Activated CD4-positive, alpha-beta T cell treated with anti-CD3 and anti-CD28 coated beads, Interleukin-2, amount 50 U/mL, for 1 hour (primary cell): ENCODE measurements around the gene ELANE.
A peak's percentile ranks its signal among the peaks of the same experiment; 100 is the strongest.
"Not testable (repeated sequence)": the region's sequence is repeated elsewhere in the genome, so short reads cannot be mapped to it uniquely, and the experiment has no call there.

ENCODE experiments used
- DNase-seq: peaks from one replicate; pipeline ENCODE4 v3.0.0-alpha.2; 2020

ELANE gene

DNA sequence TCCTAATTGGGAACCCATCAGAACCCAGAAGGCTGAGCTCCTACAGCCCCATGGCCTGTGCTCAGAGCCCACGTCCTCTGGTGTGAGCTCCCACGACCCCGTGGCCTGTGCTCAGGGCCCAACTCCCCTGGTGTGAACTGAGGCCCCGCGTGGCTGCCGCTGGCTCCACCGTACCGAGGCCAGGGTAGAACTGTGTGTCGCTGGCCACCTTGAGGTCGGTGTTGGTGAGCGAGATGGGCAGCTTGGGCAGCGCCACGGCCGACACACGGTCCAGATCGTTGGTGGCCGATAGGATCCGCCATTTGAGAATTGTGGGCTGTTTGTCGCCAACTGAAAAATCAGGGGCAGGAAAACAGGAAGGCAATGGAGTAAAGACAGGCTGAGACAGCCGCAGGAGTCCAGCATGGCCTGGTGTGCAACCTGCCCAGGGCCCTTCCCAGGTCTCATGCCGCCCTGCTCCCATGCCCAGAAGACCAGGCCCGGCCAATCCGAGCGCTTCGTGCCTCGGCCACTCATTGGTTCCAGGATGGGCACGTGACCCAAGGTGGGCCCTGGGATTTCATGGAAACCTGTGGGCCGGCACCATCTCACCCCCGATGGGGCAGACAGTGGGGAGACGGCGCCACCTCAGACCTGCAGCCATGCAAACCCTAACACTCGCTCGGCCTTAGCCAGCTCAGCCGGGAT is 29.4 kb downstream of the ELANE start:
- DNase-seq = no peak

DNA sequence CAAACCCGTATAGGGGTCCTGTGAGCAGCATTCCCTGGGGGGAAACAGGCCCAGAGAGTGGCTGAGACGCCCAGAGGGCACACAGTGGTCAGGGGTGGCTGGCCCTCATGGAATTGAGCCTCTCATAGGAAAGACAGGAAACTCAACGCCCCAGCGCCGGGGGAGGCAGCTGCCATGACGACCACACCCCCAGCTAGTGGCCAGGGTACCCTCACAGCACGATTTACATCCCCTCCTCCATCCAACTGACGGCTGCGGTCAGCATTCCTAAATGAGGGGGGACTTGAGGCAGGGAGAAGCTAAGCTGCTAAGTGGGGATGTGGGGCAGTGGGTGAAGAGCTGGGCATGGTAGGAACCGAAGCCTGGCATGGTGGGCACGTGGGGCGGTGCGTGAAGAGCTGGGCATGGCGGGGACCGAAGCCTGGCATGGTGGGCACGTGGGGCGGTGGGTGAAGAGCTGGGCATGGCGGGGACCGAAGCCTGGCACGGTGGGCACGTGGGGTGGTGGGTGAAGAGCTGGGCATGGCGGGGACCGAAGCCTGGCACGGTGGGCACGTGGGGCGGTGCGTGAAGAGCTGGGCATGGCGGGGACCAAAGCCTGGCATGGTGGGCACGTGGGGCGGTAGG is 30.9 kb downstream of the ELANE start:
- DNase-seq = no peak

DNA sequence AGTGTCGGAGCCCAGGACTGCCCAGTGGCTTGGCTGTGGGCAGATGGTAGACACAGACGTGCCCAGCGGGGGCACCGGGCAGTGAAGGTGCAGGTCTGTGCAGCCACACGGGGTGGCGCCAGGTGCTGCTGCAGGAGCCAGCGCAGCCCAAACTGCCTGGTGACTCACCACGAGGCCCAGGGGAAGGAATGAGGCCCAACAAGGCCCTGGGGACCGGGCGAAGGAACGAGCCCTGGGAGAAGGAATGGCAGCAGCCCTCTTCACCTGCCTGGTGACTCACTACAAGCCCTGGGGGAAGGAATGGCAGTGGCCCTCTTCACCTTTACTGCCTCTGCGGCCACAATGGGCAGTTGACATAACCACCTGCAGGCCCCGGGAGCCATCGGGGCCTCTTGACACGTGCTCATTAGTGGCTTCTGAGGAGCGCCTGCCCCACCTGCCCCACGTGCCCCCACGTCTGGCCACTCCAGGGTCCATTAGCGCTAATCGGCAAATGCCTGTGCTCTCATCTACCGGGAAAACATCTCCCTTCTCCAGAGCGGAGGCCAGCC is 31.6 kb downstream of the ELANE start:
- no peak for DNase-seq

- DNase-seq = no peak
These were observed 32.5 kb downstream of the ELANE start for GRCh38 chr19:884420-885211.

DNA sequence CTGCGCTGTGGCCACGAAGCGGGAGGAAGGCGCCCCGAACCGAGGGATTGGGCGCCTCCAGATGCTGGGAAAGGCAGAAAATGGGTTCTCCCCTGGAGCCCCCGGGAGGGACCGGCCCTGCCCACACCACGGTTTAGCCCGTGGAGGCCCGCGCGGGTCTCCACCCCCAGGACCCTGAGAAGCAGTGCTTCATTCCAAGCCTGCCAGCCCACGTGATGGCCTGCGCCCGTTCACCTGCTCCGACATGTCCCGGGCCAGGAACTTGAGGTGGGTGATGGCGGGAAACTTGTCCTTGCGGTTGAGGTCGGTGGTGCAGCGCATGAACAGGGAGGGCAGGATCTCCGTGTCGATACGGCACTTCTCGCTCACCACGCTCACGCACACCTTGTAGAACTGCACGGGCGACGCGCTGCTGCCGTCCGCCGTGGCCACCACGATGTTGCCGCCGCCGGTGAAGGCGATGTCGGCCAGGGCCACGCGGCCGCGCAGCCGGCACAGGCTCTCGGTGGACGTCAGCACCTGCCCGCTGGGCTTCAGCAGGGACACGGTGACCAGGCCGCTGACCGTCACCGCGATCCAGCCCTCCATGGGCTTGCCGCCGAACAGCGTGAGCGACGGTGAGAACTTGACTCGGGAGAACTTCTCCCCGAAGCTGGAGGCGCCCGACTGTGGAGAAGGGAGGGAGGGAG is 33.6 kb downstream of the ELANE start:
- no peak for DNase-seq

DNA sequence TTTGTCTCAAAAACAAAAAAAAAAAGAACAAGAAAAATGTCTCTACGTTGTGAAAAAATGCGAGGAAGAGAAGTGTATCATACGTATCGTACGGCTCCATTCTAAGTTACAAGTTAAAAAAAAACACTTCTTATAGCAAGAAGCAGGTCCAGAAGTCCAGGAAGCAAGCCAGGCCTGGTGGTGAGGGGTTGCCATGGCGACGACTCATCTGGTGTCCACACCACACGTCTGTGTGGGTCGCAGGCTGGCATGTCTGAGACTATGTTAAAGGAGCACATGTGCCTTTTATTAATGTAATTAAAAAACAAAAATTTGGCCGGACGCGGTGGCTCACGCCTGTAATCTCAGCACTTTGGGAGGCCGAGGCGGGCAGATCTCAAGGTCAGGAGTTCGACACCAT is 35.0 kb downstream of the ELANE start:
- no peak for DNase-seq

DNA sequence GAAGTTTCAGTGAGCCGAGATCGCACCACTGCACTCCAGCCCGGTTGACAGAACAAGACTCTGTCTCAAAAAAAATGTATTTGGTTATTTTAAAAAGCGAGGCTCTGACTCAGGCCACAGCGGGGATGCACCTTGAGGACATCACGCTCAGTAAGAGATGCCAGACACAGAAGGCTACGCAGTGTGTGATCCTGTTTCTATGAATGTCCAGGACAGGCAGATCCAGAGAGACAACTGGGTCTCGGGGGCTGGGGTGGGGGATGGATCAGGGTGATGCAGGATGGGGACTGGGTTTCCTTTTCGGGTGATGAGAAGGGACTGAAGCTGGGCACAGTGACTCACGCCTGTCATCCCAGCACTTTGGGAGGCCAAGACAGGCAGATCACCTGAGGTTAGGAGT is 35.5 kb downstream of the ELANE start:
- DNase-seq = no peak

- peak; percentile 56 for DNase-seq
These were observed 36.7 kb downstream of the ELANE start for GRCh38 chr19:888581-889385.

GRCh38 chr19:889662-890295 is 37.7 kb downstream of the ELANE start:
- no peak for DNase-seq

DNA sequence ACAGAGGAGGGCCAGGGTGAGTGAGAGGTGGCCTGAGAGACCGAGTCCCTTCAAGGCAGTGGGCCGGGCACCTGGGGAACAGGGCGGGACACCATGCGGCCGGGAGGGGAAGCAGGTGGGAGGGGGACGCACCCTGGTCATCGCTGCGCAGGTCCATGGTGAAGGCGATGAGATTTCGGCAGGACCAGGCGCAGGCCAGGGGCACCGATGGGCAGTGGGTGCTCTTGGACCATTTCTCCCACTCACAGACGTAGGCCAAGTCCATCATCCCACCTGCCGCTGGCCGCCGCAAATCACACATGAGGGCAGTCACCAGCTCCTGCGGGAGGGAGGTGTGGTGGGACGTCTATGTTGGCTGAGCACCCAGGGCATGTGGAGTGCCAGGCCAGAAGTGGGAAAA is 38.7 kb downstream of the ELANE start:
- DNase-seq = no peak

GRCh38 chr19:891421-892200 is 39.5 kb downstream of the ELANE start:
- not testable (repeated sequence) for DNase-seq

DNA sequence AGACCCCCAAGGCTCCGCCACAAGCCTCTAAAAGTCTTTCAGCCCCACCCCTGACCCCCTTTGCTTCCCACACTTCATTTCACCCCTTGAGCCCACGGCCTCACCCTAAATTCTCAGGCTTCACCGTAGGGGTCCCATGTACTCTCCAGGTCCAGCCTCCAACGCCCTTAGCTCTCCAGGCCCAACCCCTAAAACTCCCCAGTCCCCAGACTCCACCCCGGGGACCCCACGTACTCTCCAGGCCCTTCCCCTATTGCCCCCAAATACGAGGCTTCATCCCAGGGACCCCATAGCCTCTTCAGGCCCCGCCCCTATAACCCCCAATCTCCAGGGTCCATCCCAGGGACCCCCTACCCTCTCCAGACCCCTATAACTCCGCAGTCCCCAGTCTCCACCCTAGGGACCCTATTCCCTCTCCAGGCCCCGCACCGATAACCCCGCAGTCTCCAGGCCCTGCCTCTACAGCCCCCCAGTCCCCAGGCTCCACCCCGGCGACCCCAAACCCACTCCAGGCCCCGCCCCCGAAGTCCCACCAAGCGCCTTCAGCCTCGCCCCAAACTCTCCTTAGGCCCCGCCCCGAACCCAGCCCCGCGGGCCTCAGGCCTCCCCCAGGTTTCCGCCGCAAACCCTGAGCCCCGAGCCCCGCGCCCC is 40.3 kb downstream of the ELANE start:
- no peak for DNase-seq

DNA sequence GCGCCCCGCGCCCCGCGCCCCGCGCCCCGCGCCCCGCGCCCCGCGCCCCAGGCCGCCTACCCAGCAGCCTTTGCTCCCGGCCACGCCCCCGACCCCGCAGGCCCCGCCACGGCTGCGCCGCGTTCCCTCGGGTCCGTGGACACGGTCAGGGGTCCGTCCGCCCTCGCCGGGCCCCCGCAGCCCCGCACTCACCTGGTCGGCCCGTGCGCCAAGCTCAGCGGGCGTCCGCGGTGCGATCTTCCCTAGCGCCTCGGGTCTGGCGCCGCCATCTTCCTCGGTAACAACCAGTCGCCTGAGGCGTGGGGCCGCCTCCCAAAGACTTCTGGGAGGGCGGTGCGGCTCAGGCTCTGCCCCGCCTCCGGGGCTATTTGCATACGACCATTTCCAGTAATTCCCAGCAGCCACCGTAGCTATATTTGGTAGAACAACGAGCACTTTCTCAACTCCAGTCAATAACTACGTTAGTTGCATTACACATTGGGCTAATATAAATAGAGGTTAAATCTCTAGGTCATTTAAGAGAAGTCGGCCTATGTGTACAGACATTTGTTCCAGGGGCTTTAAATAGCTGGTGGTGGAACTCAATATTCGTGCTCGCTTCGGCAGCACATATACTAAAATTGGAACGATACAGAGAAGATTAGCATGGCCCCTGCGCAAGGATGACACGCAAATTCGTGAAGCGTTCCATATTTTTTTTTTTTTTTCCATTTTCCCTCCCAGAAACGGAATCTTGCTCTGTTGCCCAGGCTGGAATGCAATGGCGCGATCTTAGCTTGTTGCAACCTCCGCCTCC is 41.0 kb downstream of the ELANE start, which contains the start of the genes MED16 and RNU6-9:
MED16 (minus strand) TSS at position 294 of the 796 bp plus-strand sequence. CDS start 2,056 bp downstream, outside the sequence.
RNU6-9 (plus strand) TSS at position 591 of the 796 bp plus-strand sequence.
- DNase-seq = peak; percentile 88

GRCh38 chr19:896434-896833 is 44.3 kb downstream of the ELANE start:
- no peak for DNase-seq

GRCh38 chr19:896999-897398 is 44.9 kb downstream of the ELANE start:
- no peak for DNase-seq

DNA sequence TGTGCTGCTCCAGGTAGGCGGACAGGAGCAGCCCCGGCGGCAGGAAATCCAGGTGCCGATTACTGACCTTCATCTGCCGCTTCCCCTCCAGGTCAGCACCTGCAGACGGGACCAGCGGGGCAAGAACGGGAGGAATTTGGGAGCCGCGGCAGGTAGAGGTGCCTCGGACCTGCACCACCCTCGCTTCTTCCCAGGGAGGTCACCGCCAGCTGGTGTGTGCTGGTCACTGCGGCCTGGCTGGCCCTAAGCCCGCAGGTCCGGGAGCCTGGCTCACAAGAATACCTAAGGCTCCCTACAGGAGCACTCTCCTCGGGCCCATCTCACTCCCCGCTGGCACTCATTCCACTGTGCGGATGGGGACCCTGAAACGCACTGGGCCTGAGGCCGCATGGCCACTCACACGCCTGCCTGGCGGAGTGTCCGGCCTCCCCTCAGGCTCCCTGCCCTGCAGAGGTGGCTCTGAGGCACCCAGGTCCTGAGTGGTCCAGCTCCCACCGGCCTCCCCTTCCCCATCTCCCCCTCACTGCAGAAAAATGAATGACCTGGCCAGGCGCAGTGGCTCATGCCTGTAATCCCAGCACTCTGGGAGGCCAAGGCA is 45.4 kb downstream of the ELANE start:
- no peak for DNase-seq

DNA sequence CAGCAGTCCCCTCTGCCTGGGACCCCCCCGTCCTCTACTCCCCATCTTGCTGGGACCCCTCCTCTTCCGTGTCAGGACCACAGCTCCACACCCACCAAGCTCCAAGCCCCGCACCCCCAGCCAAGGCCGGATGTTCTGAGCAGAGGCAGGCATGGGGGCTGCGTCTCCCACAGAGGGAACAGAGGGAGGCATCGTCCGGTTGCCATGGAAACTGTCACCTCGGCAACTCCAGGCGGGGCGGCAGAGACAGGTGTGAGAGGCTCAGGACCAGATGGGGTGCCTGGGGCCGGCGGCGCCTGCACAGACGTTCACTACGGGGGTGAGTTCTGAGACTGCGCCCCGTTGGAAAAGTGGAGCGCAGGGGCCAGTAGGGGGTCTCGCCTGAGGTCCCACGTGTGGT is 46.6 kb downstream of the ELANE start:
- DNase-seq = peak; percentile 41

- no peak for DNase-seq
These were observed 47.4 kb downstream of the ELANE start for GRCh38 chr19:899336-900042.
